Colonic mucosa (tissue), 4 donors: Measurements from ENCODE around the gene DOCK8. TPM values are rescaled to one million over a fixed set of nuclear protein-coding genes. Genes with fewer than 3 reads are reported as not detected.

ENCODE experiments used
- DNase-seq: peaks from one replicate; pipeline ENCODE4 v3.0.0-alpha.2; 2020
- H3K27ac ChIP-seq: fragments of 200-600 bp; one replicate; pipeline ENCODE4 v1.8.0; 2021
- H3K27me3 ChIP-seq: fragments of 200-600 bp; one replicate; pipeline ENCODE4 v1.8.0; 2021
- H3K36me3 ChIP-seq: fragments of 200-600 bp; one replicate; pipeline ENCODE4 v1.8.0; 2021
- H3K4me1 ChIP-seq: fragments of 200-600 bp; one replicate; pipeline ENCODE4 v1.8.0; 2021; ENCODE audit warnings: mild to moderate bottlenecking
- H3K4me3 ChIP-seq: fragments of 200-600 bp; one replicate; pipeline ENCODE4 v1.8.0; 2021
- H3K9ac ChIP-seq, 2 donors: one replicate each; pipeline ENCODE4 v1.7.0; 2013; ENCODE audit warnings: control low read depth in 2 of 2, low read depth in 2 of 2, low read length in 2 of 2
- H3K9me3 ChIP-seq: fragments of 200-600 bp; one replicate; pipeline ENCODE4 v1.8.0; 2021
- intact Hi-C: fragments of 100-400 bp; cut with DNase I; formaldehyde crosslinking; loops from one replicate; pipeline ENCODE4 v1.14.1; 2022
- total RNA-seq, 2 donors: library from RNA; stranded (reverse); fragmentation: NEBNext Ultra II Directional in 1 of 2; extraction: Animal tissue kit (Norgen Biotek cat#: 25700) in 1 of 2; gene quantifications; one replicate each; pipeline ENCODE4 v1.2.1, GENCODE V29; 2021
- TF ChIP-seq, protein P1 (sequence below): fragments of 200-600 bp; IDR thresholded peaks from one replicate; pipeline ENCODE4 v1.8.0; 2022; ENCODE audit warnings: antibody characterized with exemption, mild to moderate bottlenecking
- donor health status: healthy.
- donor health status: DM: no; HTN: no; CAD: no.
- donor health status: DM: no; HTN: no; CAD: no.

DOCK8 gene
- total RNA-seq, 2 donors from 2014 or later = 5.8 to 7.1 TPM

DNA sequence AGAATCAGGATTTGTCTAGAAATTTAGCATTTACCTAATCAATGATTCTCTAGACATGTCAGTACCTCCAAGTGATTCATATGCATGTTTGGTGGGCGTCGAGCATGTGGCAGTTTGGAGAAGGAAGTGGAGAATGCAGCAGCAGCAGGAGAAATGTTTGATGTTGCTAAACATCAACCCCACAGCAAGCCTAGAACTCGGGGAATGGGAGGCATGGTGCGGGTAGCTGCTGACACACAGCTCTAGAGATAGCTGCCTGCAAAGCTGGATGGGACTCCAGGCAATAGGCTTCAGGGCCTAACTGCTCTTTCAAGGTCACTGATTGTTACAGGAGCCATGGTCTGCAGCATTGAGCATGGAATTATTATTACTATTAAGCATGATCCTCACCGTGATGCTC is 137.3 kb downstream of the DOCK8 start:
- intact Hi-C loops = no loop called here
- H3K9me3 ChIP-seq = no peaks in the 10 kb centered on the region
- H3K4me3 ChIP-seq = no peak overlapping the region
- no peak overlapping the region for H3K9ac ChIP-seq
- no peaks in the 10 kb centered on the region for H3K4me1 ChIP-seq
- no peaks in the 10 kb centered on the region for H3K36me3 ChIP-seq
- DNase-seq = no peak
- H3K27ac ChIP-seq = no peak overlapping the region
- TF ChIP-seq, protein P1, sequence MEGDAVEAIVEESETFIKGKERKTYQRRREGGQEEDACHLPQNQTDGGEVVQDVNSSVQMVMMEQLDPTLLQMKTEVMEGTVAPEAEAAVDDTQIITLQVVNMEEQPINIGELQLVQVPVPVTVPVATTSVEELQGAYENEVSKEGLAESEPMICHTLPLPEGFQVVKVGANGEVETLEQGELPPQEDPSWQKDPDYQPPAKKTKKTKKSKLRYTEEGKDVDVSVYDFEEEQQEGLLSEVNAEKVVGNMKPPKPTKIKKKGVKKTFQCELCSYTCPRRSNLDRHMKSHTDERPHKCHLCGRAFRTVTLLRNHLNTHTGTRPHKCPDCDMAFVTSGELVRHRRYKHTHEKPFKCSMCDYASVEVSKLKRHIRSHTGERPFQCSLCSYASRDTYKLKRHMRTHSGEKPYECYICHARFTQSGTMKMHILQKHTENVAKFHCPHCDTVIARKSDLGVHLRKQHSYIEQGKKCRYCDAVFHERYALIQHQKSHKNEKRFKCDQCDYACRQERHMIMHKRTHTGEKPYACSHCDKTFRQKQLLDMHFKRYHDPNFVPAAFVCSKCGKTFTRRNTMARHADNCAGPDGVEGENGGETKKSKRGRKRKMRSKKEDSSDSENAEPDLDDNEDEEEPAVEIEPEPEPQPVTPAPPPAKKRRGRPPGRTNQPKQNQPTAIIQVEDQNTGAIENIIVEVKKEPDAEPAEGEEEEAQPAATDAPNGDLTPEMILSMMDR = no peak
- H3K27me3 ChIP-seq = no peaks in the 10 kb centered on the region

DNA sequence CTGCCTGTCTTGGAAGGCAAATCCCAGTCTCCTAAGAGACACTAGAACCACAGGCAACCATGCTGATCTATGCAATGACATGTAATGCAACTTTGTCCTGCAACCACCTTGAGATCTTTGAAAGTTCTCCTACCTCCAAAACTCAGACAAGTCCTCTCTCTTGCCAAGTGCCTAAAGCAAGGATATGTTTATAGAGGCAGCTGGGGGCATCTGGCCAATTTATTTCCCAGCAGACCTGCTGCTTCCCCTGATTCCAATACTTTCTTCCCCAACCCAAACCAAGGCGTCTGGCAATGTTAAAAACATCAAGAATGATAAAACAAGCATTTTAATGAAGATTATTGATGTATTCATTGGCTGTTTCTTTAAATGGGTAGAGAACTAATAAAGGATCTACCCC is 138.4 kb downstream of the DOCK8 start:
- no peaks in the 10 kb centered on the region for H3K36me3 ChIP-seq
- H3K4me3 ChIP-seq = no peak overlapping the region
- TF ChIP-seq, protein P1 = no peak
- H3K4me1 ChIP-seq = no peaks in the 10 kb centered on the region
- H3K27ac ChIP-seq = no peak overlapping the region
- intact Hi-C loops = no loop called here
- DNase-seq = no peak
- no peaks in the 10 kb centered on the region for H3K27me3 ChIP-seq
- H3K9ac ChIP-seq = no peak overlapping the region
- no peaks in the 10 kb centered on the region for H3K9me3 ChIP-seq

DNA sequence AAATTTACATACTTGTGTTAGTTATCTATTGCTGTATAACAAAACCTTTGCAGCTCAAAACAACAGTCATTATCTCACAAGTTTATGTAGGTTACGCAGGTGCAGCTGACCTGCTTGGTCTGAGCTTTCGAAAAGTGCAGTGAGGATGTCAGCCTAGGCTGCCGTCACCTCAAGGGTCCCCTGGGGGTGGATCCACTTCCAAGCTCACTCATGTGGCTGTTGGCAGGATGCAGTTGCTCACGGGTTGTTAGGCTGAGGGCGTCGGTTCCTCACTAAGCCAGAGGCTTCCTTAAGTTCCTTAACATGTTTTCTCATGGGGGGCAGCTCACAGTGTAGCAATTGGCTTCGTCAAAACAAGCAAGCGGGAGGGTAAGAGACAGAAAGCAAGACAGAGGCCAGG is 139.8 kb downstream of the DOCK8 start:
- Histone ChIP-seq H3K36me3 (no peaks in the 10 kb centered on the region), H3K4me3 (no peak overlapping the region), H3K27ac (no peak overlapping the region), H3K9me3 (no peaks in the 10 kb centered on the region), H3K27me3 (no peaks in the 10 kb centered on the region), H3K9ac (no peak overlapping the region), H3K4me1 (no peaks in the 10 kb centered on the region)
- TF ChIP-seq, protein P1 = no peak
- intact Hi-C loops = no loop called here
- no peak for DNase-seq

DNA sequence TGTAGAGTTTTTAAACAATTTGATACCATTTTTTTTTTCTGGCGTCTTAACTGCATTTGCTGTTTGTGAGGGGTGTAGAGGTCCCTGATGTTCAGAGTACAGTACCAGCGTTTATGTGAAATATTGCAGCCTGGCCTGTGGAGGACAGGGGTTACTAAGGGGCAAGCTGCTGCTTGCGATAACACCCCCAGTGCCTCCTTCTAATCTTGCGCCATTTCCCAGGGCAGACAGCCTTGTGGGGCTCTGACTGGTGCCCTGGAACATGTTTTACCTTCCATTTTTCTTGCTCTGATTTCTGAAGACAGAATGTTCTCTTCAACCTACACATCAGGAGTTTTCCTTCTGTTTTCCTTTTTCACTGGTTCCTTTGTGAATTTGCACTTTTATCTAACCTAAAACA is 142.9 kb downstream of the DOCK8 start:
- no peak overlapping the region for H3K27ac ChIP-seq
- no peaks in the 10 kb centered on the region for H3K9me3 ChIP-seq
- intact Hi-C loops = no loop called here
- TF ChIP-seq, protein P1 = no peak
- no peaks in the 10 kb centered on the region for H3K27me3 ChIP-seq
- no peak overlapping the region for H3K9ac ChIP-seq
- no peak for DNase-seq
- H3K4me3 ChIP-seq = no peak overlapping the region
- no peaks in the 10 kb centered on the region for H3K36me3 ChIP-seq
- H3K4me1 ChIP-seq = no peaks in the 10 kb centered on the region

DNA sequence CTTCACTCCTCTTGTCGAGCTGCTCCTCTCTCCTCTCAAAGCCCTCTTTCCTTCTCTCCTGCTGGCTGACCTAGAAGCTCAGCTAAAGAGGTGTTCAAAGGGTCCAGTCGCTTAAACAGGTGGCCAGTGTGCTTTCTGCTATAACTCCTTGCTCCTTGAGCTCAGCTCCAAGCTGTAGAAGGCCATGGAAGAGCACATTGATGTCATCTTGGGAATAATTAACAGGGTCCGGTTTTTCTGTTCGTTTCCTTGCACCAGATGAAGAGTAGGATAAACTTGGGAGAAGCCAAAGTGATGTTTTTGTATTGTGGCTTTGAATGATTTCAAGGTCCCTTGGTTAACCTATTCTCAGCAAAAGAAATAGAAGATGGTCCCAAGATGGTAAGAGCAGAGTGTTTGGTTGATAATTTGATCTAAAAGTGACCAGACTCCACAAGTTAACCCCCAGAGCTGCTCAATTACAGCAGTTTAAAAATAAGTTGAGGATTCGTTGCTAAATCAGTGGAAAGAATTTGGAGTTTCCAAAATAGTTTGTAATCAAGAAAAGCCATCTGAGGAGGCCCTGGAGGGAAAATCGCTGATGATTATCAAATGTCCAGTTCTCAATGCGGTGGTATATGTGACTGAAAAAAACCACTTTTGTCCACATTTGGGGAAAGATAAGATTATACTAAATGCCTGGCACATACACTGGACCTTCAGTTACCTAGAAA is 148.1 kb downstream of the DOCK8 start:
- no peak overlapping the region for H3K4me3 ChIP-seq
- DNase-seq = no peak
- intact Hi-C loops = no loop called here
- H3K36me3 ChIP-seq = no peaks in the 10 kb centered on the region
- H3K4me1 ChIP-seq = no peaks in the 10 kb centered on the region
- no peak overlapping the region for H3K27ac ChIP-seq
- TF ChIP-seq, protein P1 = no peak
- H3K9ac ChIP-seq = no peak overlapping the region
- H3K27me3 ChIP-seq = no peaks in the 10 kb centered on the region
- no peaks in the 10 kb centered on the region for H3K9me3 ChIP-seq
